C4-2B (cell line): Measurements from ENCODE around the gene GRB10.

Experiments
- H3K27ac ChIP-seq: fragments of 450-650 bp; 2 replicates; pipeline ENCODE4 v1.5.1; 2017
- CTCF ChIP-seq: fragments of 450-650 bp; conservative IDR thresholded peaks from 2 replicates; pipeline ENCODE4 v1.5.1; 2017; ENCODE audit warnings: mild to moderate bottlenecking
- ZFX ChIP-seq: fragments of 450-650 bp; IDR thresholded peaks from 2 replicates; pipeline ENCODE4 v1.6.1; 2017

Gene GRB10

GRCh38 chr7:50651271-50651989 is 131.3 kb downstream of the GRB10 start:
- no peak overlapping the region for H3K27ac ChIP-seq
- no peak for TF ChIP-seq CTCF

- no peak overlapping the region for H3K27ac ChIP-seq
- TF ChIP-seq ZFX (no peak), CTCF (no peak)
Measured at GRCh38 chr7:50650057-50650664, 132.5 kb downstream of the GRB10 start.

GRCh38 chr7:50649259-50649885 is 133.3 kb downstream of the GRB10 start:
- TF ChIP-seq CTCF = no peak
- TF ChIP-seq ZFX = no peak

GRCh38 chr7:50648570-50649169 is 134.0 kb downstream of the GRB10 start:
- no peak for TF ChIP-seq CTCF
- TF ChIP-seq ZFX = no peak
- no peak overlapping the region for H3K27ac ChIP-seq

More at GRCh38 chr7:50649259-50649885, 133.3 kb downstream of the GRB10 start:
- H3K27ac ChIP-seq = no peak overlapping the region

GRCh38 chr7:50648076-50648475 is 134.6 kb downstream of the GRB10 start:
- TF ChIP-seq CTCF (no peak), ZFX (no peak)
- H3K27ac ChIP-seq = no peak overlapping the region

- H3K27ac ChIP-seq = no peak overlapping the region
- TF ChIP-seq CTCF (no peak), ZFX (no peak)
Measured at GRCh38 chr7:50647286-50647980, 135.3 kb downstream of the GRB10 start.
